ENCODE data around the gene ELOVL2. TPM values are rescaled to one million over a fixed set of nuclear protein-coding genes. Genes with fewer than 3 reads are reported as not detected.

The ELOVL2 gene
- total RNA-seq, 1 donor from 2014 or later = 57.0 TPM

- Mint-ChIP-seq H3K27me3 (ENCODE audit: unreplicated experiment) (no peaks in the 10 kb centered on the region), H3K27ac (ENCODE audit: unreplicated experiment) (no peak overlapping the region)
- TF ChIP-seq, protein P1, sequence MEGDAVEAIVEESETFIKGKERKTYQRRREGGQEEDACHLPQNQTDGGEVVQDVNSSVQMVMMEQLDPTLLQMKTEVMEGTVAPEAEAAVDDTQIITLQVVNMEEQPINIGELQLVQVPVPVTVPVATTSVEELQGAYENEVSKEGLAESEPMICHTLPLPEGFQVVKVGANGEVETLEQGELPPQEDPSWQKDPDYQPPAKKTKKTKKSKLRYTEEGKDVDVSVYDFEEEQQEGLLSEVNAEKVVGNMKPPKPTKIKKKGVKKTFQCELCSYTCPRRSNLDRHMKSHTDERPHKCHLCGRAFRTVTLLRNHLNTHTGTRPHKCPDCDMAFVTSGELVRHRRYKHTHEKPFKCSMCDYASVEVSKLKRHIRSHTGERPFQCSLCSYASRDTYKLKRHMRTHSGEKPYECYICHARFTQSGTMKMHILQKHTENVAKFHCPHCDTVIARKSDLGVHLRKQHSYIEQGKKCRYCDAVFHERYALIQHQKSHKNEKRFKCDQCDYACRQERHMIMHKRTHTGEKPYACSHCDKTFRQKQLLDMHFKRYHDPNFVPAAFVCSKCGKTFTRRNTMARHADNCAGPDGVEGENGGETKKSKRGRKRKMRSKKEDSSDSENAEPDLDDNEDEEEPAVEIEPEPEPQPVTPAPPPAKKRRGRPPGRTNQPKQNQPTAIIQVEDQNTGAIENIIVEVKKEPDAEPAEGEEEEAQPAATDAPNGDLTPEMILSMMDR (IDR thresholded peaks at IDR 0.05) = no peak
Observed at GRCh38 chr6:10976571-10976970, 67.5 kb downstream of the ELOVL2 start.

GRCh38 chr6:10972196-10972595, 71.9 kb downstream of the ELOVL2 start:
- peaks cover 33% of the 10 kb centered on the region for H3K4me1 Mint-ChIP-seq (ENCODE audit: unreplicated experiment)
- H3K4me3 Mint-ChIP-seq (ENCODE audit: unreplicated experiment) = no peak overlapping the region
- no peaks in the 10 kb centered on the region for H3K27me3 Mint-ChIP-seq (ENCODE audit: unreplicated experiment)
- DNase-seq (ENCODE audit: extremely low spot score, unreplicated experiment) = no peak
- H3K9me3 Mint-ChIP-seq (ENCODE audit: unreplicated experiment) = peaks cover 14% of the 10 kb centered on the region
- TF ChIP-seq, protein P1 (IDR thresholded peaks at IDR 0.05) = no peak
- peaks cover 4% of the 10 kb centered on the region for H3K36me3 Mint-ChIP-seq (ENCODE audit: unreplicated experiment)
- no peak overlapping the region for H3K27ac Mint-ChIP-seq (ENCODE audit: unreplicated experiment)

More at GRCh38 chr6:10976571-10976970, 67.5 kb downstream of the ELOVL2 start:
- Mint-ChIP-seq H3K9me3 (ENCODE audit: unreplicated experiment) (no peaks in the 10 kb centered on the region), H3K4me1 (ENCODE audit: unreplicated experiment) (peaks cover 34% of the 10 kb centered on the region), H3K36me3 (ENCODE audit: unreplicated experiment) (peaks cover 2% of the 10 kb centered on the region), H3K4me3 (ENCODE audit: unreplicated experiment) (no peak overlapping the region)
- DNase-seq (ENCODE audit: extremely low spot score, unreplicated experiment) = no peak

- peak overlapping the region; percentile 15 for H3K27ac Mint-ChIP-seq (ENCODE audit: unreplicated experiment)
- H3K36me3 Mint-ChIP-seq (ENCODE audit: unreplicated experiment) = peaks cover 10% of the 10 kb centered on the region
- H3K27me3 Mint-ChIP-seq (ENCODE audit: unreplicated experiment) = no peaks in the 10 kb centered on the region
- peaks cover 22% of the 10 kb centered on the region for H3K4me1 Mint-ChIP-seq (ENCODE audit: unreplicated experiment)
- H3K9me3 Mint-ChIP-seq (ENCODE audit: unreplicated experiment) = peaks cover 20% of the 10 kb centered on the region
- TF ChIP-seq, protein P1 (IDR thresholded peaks at IDR 0.05) = no peak
- DNase-seq (ENCODE audit: extremely low spot score, unreplicated experiment) = no peak
- H3K4me3 Mint-ChIP-seq (ENCODE audit: unreplicated experiment) = no peak overlapping the region
Observed at GRCh38 chr6:10970731-10971130, 73.4 kb downstream of the ELOVL2 start.

DNA sequence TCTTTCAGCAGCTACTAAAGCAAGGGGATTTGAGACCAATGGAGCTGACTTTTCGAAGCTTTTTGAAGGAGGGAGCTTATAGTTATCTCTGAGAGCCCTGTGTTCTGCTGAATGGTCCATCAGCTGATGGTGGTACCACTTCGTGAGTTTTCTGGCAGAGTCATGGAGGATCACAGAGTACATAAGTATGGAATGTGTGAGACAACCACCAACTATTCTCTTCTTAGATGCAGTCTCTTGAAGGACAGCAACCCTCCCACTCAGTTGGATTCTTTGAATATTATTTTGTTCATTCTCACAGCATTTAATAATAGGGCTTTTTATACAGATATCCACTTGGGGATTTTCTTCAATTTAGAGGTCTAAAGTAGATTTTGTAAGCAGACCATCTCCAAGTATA, 75.3 kb downstream of the ELOVL2 start:
- H3K27me3 Mint-ChIP-seq (ENCODE audit: unreplicated experiment) = no peaks in the 10 kb centered on the region
- H3K4me3 Mint-ChIP-seq (ENCODE audit: unreplicated experiment) = no peak overlapping the region
- no peak for DNase-seq (ENCODE audit: extremely low spot score, unreplicated experiment)
- peaks cover 32% of the 10 kb centered on the region for H3K4me1 Mint-ChIP-seq (ENCODE audit: unreplicated experiment)
- H3K9me3 Mint-ChIP-seq (ENCODE audit: unreplicated experiment) = peaks cover 20% of the 10 kb centered on the region
- TF ChIP-seq, protein P1 (IDR thresholded peaks at IDR 0.05) = no peak
- H3K36me3 Mint-ChIP-seq (ENCODE audit: unreplicated experiment) = peaks cover 16% of the 10 kb centered on the region
- peak overlapping the region; percentile 71 for H3K27ac Mint-ChIP-seq (ENCODE audit: unreplicated experiment)

DNA sequence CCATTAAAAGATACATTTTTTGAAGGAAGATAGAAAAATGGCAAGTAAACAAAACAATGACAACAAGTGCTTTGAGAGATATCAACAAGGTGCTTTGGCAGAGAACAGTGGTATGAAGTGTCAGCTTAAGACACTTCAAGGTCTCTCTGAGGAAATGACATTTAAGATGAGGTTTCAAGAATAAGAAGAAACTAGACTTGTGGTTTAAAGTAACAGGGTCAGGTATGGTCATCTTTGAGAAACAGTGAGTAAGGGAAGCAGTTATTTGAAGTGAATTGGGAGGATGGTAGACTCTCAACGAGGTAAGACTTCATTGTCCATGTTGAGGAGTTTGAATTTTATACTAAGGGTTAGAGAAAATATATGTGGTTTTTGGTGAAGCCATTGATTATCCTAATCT, 79.4 kb downstream of the ELOVL2 start:
- TF ChIP-seq, protein P1 (IDR thresholded peaks at IDR 0.05) = no peak
- Mint-ChIP-seq H3K27ac (ENCODE audit: unreplicated experiment) (no peak overlapping the region), H3K36me3 (ENCODE audit: unreplicated experiment) (peaks cover 16% of the 10 kb centered on the region), H3K4me1 (ENCODE audit: unreplicated experiment) (peaks cover 61% of the 10 kb centered on the region), H3K4me3 (ENCODE audit: unreplicated experiment) (no peak overlapping the region), H3K27me3 (ENCODE audit: unreplicated experiment) (no peaks in the 10 kb centered on the region), H3K9me3 (ENCODE audit: unreplicated experiment) (peaks cover 20% of the 10 kb centered on the region)
- DNase-seq (ENCODE audit: extremely low spot score, unreplicated experiment) = no peak

Data from osteocyte (in vitro differentiated cells).